Upper lobe of left lung (tissue), 6 donors: Measurements from ENCODE around the gene TYW1. TPM values are rescaled to one million over a fixed set of nuclear protein-coding genes. Genes with fewer than 3 reads are reported as not detected.
"Not testable (repeated sequence)": the region's sequence is repeated elsewhere in the genome, so short reads cannot be mapped to it uniquely, and the experiment has no call there.

Experiments used
- ATAC-seq, 2 donors: fragments of 200-7000 bp; cut with Tn5 transposase; one replicate each; pipeline ENCODE4 v1.9.1; 2022; ENCODE audit warnings: mild to moderate bottlenecking in 2 of 2, moderate library complexity in 2 of 2; ENCODE audit not compliant: low FRiP score in 2 of 2
- DNase-seq, 2 donors: peaks; one replicate each; pipeline ENCODE4 v3.0.0-alpha.2; 2019 to 2020
- H3K27ac ChIP-seq, 4 donors: fragments of 200-600 bp; sonication (generic); one replicate each; pipeline ENCODE4 v1.5.1; 2016 to 2019
- H3K27me3 ChIP-seq, 4 donors: fragments of 200-600 bp; sonication (generic); one replicate each; pipeline ENCODE4 v1.5.1; 2017 to 2019
- H3K36me3 ChIP-seq, 4 donors: fragments of 200-600 bp; sonication (generic); one replicate each; pipeline ENCODE4 v1.5.1; 2016 to 2019
- H3K4me1 ChIP-seq, 4 donors: fragments of 200-600 bp; sonication (generic); one replicate each; pipeline ENCODE4 v1.5.1; 2018 to 2019
- H3K4me3 ChIP-seq, 4 donors: fragments of 200-600 bp; sonication (generic); one replicate each; pipeline ENCODE4 v1.5.1; 2017 to 2019; ENCODE audit warnings: mild to moderate bottlenecking in 2 of 4, moderate library complexity in 1 of 4
- H3K9me3 ChIP-seq, 4 donors: fragments of 200-600 bp; sonication (generic); one replicate each; pipeline ENCODE4 v1.5.1; 2018 to 2019
- EP300 ChIP-seq, 4 donors: sonication (generic); formaldehyde crosslinking; IDR thresholded peaks; one replicate each; pipeline ENCODE4 v1.5.1; 2017; ENCODE audit warnings: antibody characterized with exemption in 4 of 4, control low read depth in 2 of 4
- POLR2A ChIP-seq, 4 donors: fragments of 450-650 bp; IDR thresholded peaks; one replicate each; pipeline ENCODE4 v1.5.1; 2016 to 2017; ENCODE audit warnings: antibody characterized with exemption in 4 of 4, mild to moderate bottlenecking in 2 of 4
- POLR2AphosphoS5 ChIP-seq, 2 donors: sonication (generic); formaldehyde crosslinking; IDR thresholded peaks; one replicate each; pipeline ENCODE4 v1.5.1; 2017; ENCODE audit warnings: antibody characterized with exemption in 2 of 2
- WGBS, 2 donors: methylation state at CpG; one replicate each; pipeline ENCODE4 v1.1.5; 2017 to 2018; 5-methylcytosine and 5-hydroxymethylcytosine counted together
- total RNA-seq, 6 donors: library from RNA; depleted of rRNA in 4 of 6; stranded (reverse); fragments of >200 nt in 4 of 6; gene quantifications; one replicate each; pipeline versions ENCODE4 v1.1.0 to v1.2.1, GENCODE V29; 2016 to 2021
- TF ChIP-seq, protein P1 (sequence below), 6 experiments: fragments of 450-650 bp in 4 of 6; fragments of 200-600 bp in 2 of 6; sonication (generic) in 2 of 6; IDR thresholded peaks; one replicate each; pipeline ENCODE4 v1.5.1; 2016 to 2019; ENCODE audit warnings: antibody characterized with exemption in 6 of 6
- donor health status: DM: no; HTN: no; CAD: no; lungs with moderate emphysema.
- donor health status: DM: no; HTN: yes; CAD: no; lungs with severe emphysema.

The TYW1 gene
- total RNA-seq, 6 donors from 2014 or later = 13.9 to 40.9 (median 17.2) TPM

GRCh38 chr7:66974986-66975590, 21.5 kb upstream of the TYW1 start:
- Histone ChIP-seq H3K27ac (no peak overlapping the region), H3K36me3 (no peaks in the 10 kb centered on the region), H3K4me3 (no peak overlapping the region), H3K4me1 (no peaks in the 10 kb centered on the region), H3K27me3 (no peaks in the 10 kb centered on the region), H3K9me3 (peaks cover 0 to 7% (median 4%) of the 10 kb centered on the region in 4 donors)
- 82 to 94% methylated on average over 15 of the region's 15 CpGs for WGBS, 2 donors
- no peak for TF ChIP-seq POLR2AphosphoS5 (IDR thresholded peaks at IDR 0.05)
- no peak for ATAC-seq
- DNase-seq = peak; percentile 2 to 56

DNA sequence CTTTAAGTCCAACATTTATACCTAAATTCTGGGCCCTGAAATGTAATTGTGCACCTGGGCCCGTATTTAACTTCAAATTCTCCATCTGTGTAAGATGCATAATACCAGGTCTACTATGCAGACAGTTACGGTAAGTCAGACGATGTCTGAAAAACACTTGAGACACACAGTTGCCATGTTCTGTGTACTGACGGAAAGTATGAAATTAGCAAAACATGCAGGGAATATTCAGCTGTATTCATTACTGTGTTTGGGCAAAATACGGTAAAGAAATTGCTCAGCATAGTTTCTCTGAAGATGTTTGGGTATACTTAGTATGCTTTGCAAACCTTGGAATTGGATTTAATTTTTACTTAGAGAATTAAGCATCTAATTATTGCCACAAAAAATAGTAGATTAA, 18.3 kb upstream of the TYW1 start:
- not testable (repeated sequence) for DNase-seq, H3K27ac ChIP-seq, ATAC-seq, H3K4me3 ChIP-seq, H3K36me3 ChIP-seq, H3K27me3 ChIP-seq, H3K4me1 ChIP-seq
- 79 to 91% methylated on average over 4 to 5 of the region's 5 CpGs for WGBS, 2 donors
- H3K9me3 ChIP-seq = peaks cover 0 to 14% (median 11%) of the 10 kb centered on the region in 4 donors

- H3K27me3 ChIP-seq, H3K4me1 ChIP-seq, ATAC-seq, H3K27ac ChIP-seq, H3K36me3 ChIP-seq, H3K4me3 ChIP-seq, DNase-seq: not testable (repeated sequence)
- 89 to 96% methylated on average over 2 of the region's 2 CpGs for WGBS, 2 donors
- peaks cover 0 to 14% (median 11%) of the 10 kb centered on the region in 4 donors for H3K9me3 ChIP-seq
Measured at GRCh38 chr7:66979013-66979412, 17.6 kb upstream of the TYW1 start.

DNA sequence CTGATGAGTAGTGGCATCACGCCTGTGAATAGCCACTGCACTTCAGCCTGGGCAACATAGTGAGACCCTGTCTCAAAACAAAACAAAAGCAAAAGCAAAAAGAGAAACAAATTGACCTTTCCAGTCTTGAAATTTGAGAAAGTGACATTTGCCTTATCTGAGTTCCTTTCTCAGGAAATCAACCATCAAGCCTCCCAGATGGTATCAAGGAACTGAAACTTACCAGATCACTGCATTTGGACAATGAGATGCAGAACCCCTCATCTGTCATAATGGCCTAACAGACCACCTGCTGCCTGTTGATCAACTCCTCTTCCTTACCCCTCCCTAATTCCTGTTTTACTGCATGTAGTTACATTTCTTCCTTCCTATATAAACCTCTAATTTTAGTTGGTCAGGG, 16.3 kb upstream of the TYW1 start:
- H3K27ac ChIP-seq, ATAC-seq, H3K36me3 ChIP-seq, DNase-seq, H3K4me3 ChIP-seq, H3K4me1 ChIP-seq, H3K27me3 ChIP-seq: not testable (repeated sequence)
- WGBS, 2 donors = 95 to 100% methylated on average over 1 of the region's 1 CpG
- H3K9me3 ChIP-seq = peaks cover 0 to 14% (median 11%) of the 10 kb centered on the region in 4 donors

GRCh38 chr7:66989552-66989951, 7.1 kb upstream of the TYW1 start:
- ATAC-seq, H3K27ac ChIP-seq, H3K9me3 ChIP-seq, DNase-seq, H3K4me3 ChIP-seq, H3K27me3 ChIP-seq: not testable (repeated sequence)
- Histone ChIP-seq H3K4me1 (peaks cover 7 to 13% (median 11%) of the 10 kb centered on the region in 4 donors), H3K36me3 (peaks cover 36 to 79% (median 63%) of the 10 kb centered on the region in 4 donors)
- 96 to 97% methylated on average over 1 of the region's 3 CpGs for WGBS, 2 donors

- Histone ChIP-seq H3K4me1 (peaks cover 13 to 24% (median 20%) of the 10 kb centered on the region in 4 donors), H3K36me3 (peaks cover 24 to 50% (median 43%) of the 10 kb centered on the region in 4 donors), H3K27ac (peak overlapping the region; percentile 95 to 99 (median 98)), H3K4me3 (peak overlapping the region in 3 of 4 donors; percentile 60 to 89 (median 84))
- 62% methylated on average over 5 of the region's 5 CpGs for WGBS, 2 donors
- not testable (repeated sequence) for H3K9me3 ChIP-seq, DNase-seq, ATAC-seq, H3K27me3 ChIP-seq
Measured at GRCh38 chr7:66994051-66994450, 2.6 kb upstream of the TYW1 start.

GRCh38 chr7:66994691-66995049, 2.0 kb upstream of the TYW1 start:
- WGBS, 2 donors = 1 to 6% methylated on average over 9 of the region's 9 CpGs
- ATAC-seq (peak; percentile 77 to 90), DNase-seq (peak in 1 of 2 donors; percentile 81)
- TF ChIP-seq POLR2A (IDR thresholded peaks at IDR 0.05) (peak in 1 of 4 donors; percentile 23), POLR2AphosphoS5 (IDR thresholded peaks at IDR 0.05) (peak; percentile 83 to 85)
- TF ChIP-seq, protein P1, sequence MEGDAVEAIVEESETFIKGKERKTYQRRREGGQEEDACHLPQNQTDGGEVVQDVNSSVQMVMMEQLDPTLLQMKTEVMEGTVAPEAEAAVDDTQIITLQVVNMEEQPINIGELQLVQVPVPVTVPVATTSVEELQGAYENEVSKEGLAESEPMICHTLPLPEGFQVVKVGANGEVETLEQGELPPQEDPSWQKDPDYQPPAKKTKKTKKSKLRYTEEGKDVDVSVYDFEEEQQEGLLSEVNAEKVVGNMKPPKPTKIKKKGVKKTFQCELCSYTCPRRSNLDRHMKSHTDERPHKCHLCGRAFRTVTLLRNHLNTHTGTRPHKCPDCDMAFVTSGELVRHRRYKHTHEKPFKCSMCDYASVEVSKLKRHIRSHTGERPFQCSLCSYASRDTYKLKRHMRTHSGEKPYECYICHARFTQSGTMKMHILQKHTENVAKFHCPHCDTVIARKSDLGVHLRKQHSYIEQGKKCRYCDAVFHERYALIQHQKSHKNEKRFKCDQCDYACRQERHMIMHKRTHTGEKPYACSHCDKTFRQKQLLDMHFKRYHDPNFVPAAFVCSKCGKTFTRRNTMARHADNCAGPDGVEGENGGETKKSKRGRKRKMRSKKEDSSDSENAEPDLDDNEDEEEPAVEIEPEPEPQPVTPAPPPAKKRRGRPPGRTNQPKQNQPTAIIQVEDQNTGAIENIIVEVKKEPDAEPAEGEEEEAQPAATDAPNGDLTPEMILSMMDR (IDR thresholded peaks at IDR 0.05) = peak in 2 of 6 experiments; percentile 21 to 28
- not testable (repeated sequence) for H3K9me3 ChIP-seq, H3K27me3 ChIP-seq
- H3K4me3 ChIP-seq = peak overlapping the region; percentile 47 to 89 (median 72)
- peaks cover 13 to 24% (median 20%) of the 10 kb centered on the region in 4 donors for H3K4me1 ChIP-seq
- H3K36me3 ChIP-seq = peaks cover 20 to 49% (median 38%) of the 10 kb centered on the region in 4 donors
- H3K27ac ChIP-seq = peak overlapping the region; percentile 95 to 99 (median 98)

DNA sequence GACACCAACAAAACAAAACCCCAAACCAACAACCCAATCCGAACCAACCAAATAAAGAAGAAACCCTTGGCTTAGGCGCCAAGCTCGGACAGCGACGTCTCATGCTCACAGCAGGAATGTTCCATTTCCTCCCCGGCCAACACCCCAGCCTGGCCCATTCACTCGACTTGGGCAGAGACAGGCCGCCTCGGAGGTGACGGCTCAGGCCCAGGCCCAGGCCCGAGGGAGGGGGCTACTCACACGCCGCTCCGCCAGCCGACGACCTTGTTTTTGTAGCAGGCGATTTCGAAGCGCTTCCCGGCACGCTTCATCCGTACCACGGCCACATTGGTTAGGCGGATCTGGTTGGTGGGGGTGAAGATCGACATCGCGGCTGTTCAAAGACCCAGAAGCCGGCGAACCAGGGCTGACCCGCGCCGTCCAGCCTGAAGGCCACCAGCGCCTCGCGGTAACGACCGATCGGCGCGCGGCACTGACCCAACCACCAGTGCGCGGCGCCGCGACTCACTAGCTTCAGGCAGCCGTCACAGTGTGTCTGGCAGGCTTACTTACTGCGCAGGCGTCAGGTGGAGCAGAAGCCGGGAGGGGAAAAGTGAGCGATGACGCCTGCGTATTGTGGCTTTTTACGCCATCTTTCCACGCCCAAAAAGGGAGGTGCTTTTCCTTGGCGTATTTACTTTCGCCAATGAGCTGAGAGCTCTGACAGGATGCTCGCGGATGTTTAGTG, 1.4 kb upstream of the TYW1 start, which contains the start of gene SBDS:
Gene SBDS, minus strand, starts transcription at position 537 of the 727 bp plus-strand sequence. Its CDS starts 169 bp downstream, at position 368.
- WGBS, 2 donors = 0% methylated on average over 34 to 46 of the region's 59 CpGs
- TF ChIP-seq EP300 (IDR thresholded peaks at IDR 0.05) (peak in 1 of 4 donors; percentile 61), POLR2AphosphoS5 (IDR thresholded peaks at IDR 0.05) (peak; percentile 96 to 99), POLR2A (IDR thresholded peaks at IDR 0.05) (peak; percentile 43 to 99 (median 98))
- TF ChIP-seq, protein P1 (IDR thresholded peaks at IDR 0.05) = peak in 3 of 6 experiments; percentile 5 to 25 (median 9)
- H3K9me3 ChIP-seq, H3K27me3 ChIP-seq: not testable (repeated sequence)
- Histone ChIP-seq H3K4me3 (peak within 1 kb of the TSS; percentile 47 to 89 (median 72)), H3K27ac (peak within 1 kb of the TSS; percentile 95 to 99 (median 98)), H3K4me1 (peaks cover 13 to 24% (median 20%) of the 10 kb centered on the region in 4 donors), H3K36me3 (peaks cover 17 to 47% (median 34%) of the 10 kb centered on the region in 4 donors)
- DNase-seq (peak; percentile 96), ATAC-seq (peak; percentile 91 to 94)
